NCI-H2107 (cell line): ENCODE results near the gene OR4N2.
"Not testable (repeated sequence)": the region's sequence is repeated elsewhere in the genome, so short reads cannot be mapped to it uniquely, and the experiment has no call there.

ENCODE experiments used
- DNase-seq: peaks from one replicate; lab custom pipeline; 2025; lab: John Stamatoyannopoulos, UW

OR4N2 gene, protein sequence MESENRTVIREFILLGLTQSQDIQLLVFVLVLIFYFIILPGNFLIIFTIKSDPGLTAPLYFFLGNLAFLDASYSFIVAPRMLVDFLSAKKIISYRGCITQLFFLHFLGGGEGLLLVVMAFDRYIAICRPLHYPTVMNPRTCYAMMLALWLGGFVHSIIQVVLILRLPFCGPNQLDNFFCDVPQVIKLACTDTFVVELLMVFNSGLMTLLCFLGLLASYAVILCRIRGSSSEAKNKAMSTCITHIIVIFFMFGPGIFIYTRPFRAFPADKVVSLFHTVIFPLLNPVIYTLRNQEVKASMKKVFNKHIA

DNA sequence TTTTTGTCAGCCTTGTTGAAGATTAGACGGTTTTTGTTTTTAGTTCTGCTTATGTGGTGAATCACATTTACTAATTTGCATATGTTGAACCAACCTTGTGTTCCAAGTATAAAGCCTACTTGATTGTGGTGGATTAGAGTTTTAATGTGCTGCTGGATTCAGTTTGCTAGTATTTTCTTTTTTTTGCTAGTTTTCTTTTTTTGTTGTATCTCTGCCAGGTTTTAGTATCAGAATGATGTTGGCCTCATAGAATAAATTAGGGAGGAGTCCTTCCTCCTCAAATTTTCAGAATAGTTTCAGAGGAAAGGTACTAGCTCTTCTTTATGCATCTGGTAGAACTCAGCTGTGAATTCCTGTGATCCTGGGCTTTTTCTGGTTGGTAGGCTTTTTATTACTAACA lies at the start of gene OR4N2:
Gene OR4N2, plus strand, starts transcription at position 301 of the 400 bp plus-strand sequence. CDS start 23,679 bp downstream, outside the sequence.
- not testable (repeated sequence) for DNase-seq

DNA sequence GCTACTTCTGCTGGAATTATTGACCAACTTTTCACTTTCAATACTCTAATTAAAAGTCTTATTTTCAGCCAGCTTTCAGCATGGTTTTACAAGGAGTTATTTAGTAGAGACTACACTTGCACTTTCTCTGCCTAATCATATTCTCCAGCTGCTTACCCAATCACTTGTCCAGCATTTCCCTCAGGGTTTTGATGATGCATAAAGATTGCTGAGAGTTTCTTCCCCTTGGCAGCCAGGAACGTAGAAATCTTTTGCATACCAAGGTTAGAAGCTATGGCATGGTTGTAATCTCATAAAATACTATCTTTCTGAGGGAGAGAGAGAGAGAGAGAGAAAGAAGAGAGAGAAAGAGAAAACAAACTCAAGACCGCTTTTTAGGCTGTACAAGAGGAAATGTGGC lies 49.4 kb upstream of the OR4N2 start:
- no peak for DNase-seq

DNA sequence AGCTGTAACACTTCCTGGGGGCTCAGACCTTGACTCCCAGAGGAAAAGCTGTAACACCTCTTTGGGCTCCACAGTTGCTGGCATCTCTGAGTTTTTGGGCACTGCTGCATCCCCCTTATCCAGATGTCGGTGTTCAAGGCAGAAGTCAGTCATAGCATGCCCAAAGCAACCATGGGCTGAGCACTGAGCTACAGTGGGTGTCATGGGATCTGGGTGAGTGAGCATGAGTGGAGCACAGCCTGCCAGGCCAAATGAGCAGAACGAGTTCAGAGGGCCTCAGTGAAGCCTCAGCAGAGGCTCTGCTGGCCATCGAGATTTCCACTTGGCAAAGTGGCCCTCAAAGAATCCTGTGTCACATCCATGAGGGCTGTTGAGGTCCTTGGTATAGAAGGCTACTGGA lies 32.1 kb upstream of the OR4N2 start:
- not testable (repeated sequence) for DNase-seq

DNA sequence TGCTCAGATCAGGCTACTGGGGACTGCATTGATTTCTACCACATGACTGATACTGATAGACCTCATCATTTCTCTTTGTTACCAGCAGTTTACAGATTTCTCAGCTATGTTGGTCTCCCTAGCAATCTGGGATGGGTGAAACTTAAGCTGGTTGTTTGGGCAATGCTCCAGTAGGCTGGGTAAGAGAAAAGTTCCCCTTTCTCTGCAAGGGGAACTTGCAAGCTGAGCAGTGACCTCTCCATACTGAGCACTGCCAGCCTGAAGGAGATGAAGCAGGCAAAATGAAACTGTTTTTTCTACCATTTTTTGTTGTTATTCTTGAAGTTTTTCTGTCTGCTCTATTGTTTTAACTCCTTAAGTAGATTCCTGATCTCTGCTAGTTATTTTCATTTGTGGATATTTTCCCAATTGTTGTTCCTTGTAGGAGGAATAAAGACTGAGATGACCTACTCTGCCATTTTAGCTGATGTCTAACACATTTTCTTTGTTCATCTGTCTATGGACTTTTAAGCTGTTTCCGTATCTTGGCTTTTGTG lies 31.6 kb upstream of the OR4N2 start:
- DNase-seq: no peak

DNA sequence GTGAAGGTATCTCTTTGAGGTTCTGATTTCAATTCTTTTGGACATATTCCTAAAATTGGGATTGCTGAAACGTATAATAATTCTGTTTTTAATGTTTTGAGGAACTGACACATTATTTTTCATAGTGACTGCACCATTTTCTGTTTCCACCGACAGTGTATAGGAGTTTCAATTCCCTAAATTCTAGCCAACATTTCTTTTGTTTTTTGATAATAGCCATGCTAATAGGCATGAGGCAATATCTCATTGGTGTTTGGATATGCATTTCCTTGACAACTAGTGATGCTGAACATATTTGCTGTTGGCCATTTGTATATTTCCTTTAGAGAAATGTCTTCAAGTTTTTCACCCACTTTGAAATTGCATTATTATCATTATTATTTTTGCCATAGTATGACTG lies 31.1 kb upstream of the OR4N2 start:
- DNase-seq: not testable (repeated sequence)

DNA sequence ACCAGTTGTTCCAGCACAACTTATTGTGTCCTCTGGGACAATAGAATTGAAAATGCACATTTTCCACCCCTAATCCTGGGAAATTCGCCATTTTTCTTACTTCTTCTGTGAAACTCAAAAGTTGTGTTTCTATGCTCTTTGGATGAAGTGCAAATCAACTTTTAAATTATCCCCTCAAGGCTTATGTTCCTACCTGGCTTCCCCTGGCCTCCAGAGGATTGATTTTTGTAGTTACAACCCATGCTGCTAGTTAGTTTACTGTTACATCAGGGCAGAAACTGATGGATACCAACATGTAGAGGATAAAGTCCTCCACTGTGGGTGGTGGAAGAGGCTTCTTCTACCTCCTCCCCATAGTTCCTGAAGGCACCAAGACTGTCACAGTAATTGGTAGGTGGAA lies 30.4 kb upstream of the OR4N2 start, which contains the start of gene OR4M1:
Gene OR4M1, plus strand, starts transcription at position 301 of the 400 bp plus-strand sequence. CDS start 6,819 bp downstream, outside the sequence.
- DNase-seq: not testable (repeated sequence)

DNA sequence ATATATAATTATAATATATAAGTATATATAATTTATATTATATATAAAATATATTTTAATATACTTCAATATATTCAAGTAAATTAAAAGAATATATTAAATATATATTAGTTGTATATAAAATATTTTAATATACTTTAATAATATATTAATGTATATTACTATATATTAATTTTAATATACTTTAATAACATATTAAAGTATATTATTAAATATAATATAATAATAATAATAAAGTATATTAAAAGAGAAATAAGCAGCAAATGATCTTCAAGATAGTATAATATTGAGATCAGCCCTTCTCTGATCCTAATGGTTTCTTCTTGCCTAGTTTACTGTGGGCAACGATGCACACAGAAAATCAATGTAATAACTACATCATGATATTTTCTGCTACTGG lies 28.0 kb upstream of the OR4N2 start:
- no peak for DNase-seq

DNA sequence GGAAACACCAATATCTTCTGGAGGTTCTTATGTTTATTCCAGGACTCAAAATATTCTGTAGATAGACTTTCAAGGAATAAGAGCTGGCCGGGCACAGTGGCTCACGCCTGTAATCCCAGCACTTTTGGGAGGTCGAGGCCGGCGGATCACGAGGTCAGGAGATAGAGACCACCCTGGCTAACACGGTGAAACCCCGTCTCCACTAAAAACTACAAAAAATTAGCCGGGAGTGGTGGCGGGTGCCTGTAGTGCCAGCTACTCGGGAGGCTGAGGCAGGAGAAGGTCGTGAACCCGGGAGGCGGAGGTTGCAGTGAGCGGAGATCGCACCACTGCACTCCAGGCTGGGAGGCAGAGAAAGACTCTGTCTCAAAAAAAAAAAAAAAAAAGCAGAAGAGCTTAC lies 17.7 kb upstream of the OR4N2 start:
- DNase-seq: not testable (repeated sequence)

DNA sequence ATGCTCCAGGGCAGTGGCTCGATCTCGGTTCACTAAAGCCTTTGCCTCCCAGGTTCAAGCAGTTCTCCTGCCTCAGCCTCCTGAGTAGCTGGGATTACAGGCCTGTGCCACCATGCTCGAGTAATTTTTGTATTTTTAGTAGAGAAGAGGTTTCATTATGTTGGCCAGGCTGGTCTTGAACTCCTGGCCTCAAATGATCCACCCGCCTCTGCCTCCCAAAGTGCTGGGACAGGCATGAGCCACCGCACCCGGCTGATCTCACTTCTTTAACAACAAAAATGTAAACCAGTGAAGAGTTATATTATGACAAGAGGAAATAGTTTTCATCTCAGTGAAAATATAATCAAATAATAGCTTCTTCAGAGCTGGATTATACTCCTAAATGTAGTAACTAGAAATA lies 16.3 kb upstream of the OR4N2 start:
- DNase-seq: not testable (repeated sequence)

DNA sequence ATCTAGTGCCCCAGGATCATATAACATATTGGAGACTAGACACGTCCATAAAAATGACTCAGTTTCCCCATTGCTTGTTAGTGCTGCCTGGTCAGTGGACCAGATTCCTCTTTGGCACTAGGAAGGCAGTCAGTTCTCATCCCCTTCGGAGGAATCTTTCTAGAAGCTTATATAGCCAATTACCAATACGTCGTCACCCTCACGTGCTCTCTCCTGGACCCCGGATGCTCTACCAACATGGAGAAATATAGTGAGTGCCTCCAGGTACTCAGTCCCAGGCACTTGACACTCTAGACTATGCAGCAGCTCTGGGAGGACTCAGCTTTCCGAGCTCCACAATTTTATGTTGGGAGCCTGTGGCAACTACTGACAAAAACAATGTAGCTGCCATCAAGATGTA lies 15.4 kb upstream of the OR4N2 start:
- not testable (repeated sequence) for DNase-seq

DNA sequence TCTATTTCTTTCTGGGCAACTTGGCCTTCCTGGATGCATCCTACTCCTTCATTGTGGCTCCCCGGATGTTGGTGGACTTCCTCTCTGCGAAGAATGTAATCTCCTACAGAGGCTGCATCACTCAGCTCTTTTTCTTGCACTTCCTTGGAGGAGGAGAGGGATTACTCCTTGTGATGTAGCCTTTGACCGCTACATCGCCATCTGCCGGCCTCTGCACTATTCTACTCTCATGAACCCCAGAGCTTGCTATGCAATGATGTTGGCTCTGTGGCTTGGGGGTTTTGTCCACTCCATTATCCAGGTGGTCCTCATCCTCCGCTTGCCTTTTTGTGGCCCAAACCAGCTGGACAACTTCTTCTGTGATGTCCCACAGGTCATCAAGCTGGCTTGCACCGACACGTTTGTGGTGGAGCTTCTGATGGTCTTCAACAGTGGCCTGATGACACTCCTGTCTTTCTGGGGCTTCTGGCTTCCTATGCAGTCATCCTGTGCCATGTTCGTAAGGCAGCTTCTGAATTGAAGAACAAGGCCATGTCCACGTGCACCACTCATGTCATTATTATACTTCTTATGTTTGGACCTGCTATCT lies 7.0 kb upstream of the OR4N2 start:
- DNase-seq: not testable (repeated sequence)

DNA sequence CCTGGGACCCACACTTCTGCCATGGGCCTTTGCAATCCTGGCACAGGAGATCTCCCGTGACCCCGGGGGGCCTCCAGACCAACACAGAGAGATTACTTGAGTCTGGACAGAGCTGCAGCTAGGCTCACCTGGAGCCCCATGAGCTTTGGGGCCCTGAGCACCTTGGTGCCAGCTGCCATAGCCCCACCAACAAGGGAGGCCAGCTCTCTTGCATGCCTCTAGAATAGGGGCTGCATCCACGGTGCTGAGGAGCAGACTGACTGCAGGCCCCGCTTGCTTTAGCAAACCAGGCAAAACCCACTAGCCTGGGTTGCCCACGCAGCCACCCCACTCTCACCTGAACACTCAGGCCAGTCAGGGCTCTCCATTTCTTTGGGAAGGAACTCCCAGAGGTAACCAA lies 3.7 kb upstream of the OR4N2 start:
- no peak for DNase-seq

DNA sequence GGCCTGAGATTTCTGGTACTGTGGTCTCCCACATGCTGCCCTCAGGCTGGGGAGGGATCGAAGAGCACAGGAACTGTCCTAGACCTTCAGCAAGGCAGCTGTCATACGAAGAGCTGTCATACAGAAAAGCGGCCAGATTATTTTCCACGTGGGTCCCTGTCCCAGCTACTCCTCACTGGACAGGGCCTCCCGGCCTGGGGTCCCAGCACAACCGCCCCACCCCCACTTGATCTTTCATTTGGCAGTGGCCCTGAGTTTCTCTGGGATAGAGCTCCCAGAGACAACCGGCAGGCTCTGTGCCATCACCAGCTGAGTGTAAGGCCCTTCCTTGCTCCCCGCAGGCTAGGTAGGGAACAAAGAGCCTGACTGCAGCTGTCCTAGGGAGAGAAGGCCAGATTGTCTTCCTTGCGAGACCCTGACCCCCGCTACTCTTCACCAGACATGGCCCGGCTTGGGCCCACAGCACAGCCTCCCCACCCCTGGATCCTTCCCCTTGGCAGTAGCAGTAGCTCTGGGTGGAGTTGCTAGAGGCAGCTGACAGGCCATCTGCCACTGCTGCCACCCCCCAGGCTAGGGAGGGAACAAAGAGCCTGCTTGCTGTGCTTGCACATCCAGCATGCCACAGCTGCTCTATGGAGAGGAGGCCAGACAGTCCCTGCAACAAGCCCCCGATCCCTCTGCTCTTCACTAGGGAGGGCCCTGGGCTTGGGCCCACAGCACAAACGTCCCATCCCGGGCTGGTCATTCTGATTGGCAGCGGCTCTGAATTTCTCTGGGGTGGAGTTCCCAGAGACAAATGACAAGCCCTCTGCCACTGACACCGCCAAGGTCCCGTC lies 3.1 kb upstream of the OR4N2 start:
- no peak for DNase-seq

DNA sequence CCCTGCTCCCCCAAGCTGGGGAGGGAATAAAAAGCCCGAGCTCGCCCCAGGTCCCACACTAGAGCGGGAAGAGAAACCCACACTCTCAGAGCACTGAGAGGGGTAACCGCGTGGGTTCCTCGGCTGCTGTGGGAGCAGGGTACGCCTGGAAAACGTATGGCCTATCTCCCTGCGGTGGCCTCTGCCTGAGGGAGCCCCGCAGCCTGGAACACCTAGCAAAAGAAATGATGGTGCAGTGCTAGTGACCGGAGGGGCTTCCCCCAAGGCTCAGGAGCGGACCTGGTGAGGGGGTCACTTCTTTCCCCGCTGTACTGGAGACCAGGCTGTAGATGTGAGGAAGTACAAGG lies 2.5 kb upstream of the OR4N2 start:
- no peak for DNase-seq

DNA sequence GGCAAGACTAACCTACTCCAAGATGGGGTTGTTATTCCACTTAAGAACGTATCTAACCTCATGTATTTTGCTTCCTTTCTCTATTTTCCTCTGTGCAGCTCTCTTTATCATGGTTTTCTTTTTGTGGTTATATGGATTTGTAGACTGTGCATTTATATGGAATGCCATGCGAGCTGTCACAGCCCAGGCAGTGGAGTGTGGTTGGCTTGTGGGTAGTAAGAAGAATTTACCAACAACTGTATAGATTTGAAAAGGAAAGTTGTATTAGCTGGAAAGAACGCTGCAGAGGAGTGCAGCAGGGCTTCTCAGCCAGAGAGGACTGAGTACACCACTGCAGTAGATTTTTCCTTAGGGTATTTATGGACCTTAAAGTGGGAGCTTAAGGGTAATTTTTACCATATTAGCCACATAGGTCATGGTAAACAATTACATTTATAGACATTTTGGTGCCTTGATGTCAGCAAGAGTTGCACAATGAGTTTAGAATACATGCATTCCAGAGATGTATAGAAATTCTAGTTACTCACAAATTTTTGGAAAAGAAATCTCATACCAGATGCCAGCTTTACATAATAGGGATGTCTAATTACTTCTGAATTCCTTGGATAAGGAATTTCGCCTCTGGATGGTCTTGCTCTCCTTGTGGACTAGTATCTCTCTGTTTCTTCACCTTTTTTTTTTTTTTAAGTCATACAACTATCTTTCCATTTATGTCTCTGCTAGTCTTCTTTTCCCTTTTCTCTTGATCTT lies 9.8 kb downstream of the OR4N2 start:
- DNase-seq: not testable (repeated sequence)

DNA sequence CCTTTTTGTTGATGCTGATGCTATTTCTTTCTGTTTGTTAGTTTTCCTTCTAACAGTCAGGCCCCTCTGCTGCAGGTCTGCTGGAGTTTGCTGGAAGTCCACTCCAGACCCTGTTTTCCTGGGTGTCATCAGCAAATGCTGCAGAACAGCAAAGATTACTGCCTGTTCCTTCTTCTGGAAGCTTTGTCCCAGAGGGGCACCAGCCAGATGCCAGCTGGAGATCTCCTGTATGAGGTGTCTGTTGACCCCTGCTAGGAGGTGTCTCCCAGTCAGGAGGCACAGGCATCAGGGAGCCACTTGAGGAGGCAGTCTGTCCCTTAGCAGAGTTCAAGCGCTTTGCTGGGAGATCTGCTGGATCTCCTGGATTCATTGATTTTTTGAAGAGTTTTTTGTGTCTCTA lies 16.3 kb downstream of the OR4N2 start:
- DNase-seq: not testable (repeated sequence)

DNA sequence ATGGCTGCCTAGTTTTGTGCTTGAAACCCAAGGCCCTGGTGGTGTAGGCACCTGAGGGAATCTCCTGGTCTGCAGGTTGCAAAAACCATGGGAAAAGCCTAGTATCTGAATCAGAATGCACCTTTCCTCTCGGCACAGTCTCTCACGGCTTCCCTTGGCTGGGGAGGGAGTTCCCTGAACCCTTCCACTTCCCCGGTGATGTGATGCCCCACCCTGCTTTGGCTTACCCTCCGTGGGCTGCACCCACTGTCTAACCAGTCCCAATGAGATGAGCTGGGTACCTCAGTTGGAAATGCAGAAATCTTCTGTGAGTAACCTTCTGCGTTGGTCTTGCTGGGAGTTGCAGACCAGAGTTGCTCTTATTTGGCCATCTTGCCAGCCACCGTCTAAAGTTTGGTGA lies 17.4 kb downstream of the OR4N2 start:
- DNase-seq: not testable (repeated sequence)

DNA sequence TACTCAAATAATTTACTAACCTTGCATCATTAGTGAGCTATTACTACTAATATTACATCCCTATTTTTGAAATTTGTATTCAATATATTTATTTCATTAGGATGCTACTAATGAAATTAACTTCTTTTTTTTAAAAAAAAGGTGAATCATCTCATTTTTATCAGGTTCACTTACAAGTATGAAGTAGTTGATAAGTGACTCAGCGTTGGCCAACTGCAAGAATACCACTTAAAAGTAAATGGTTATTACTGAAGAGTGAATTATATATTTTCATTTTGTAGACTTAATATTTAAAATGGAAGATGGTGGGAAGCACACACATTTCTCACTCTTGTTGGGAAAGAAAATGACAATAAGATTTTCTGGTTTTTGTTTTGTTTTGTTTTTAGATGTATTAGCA lies 19.6 kb downstream of the OR4N2 start:
- no peak for DNase-seq

DNA sequence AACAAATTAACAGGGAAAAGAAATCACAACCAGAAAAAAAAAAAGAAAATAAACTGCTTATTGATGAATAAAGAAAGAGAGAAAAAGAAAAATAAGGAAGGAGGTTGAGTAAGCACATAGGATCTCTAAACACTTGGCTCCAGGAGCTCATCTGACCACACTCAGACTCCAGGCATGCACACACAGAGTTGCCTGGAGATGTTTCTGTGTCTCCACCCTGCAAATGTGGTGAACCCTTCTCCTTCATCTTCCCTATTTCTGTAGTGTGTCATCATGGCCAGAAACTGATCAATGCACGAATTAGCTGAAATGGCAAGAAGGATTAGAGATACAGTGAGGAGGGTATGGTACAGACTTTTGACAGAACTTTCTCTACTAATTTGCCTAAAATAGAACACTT lies 20.2 kb downstream of the OR4N2 start:
- DNase-seq: no peak

DNA sequence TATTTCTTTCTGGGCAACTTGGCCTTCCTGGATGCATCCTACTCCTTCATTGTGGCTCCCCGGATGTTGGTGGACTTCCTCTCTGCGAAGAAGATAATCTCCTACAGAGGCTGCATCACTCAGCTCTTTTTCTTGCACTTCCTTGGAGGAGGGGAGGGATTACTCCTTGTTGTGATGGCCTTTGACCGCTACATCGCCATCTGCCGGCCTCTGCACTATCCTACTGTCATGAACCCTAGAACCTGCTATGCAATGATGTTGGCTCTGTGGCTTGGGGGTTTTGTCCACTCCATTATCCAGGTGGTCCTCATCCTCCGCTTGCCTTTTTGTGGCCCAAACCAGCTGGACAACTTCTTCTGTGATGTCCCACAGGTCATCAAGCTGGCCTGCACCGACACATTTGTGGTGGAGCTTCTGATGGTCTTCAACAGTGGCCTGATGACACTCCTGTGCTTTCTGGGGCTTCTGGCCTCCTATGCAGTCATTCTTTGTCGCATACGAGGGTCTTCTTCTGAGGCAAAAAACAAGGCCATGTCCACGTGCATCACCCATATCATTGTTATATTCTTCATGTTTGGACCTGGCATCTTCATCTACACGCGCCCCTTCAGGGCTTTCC lies 24.2 kb downstream of the OR4N2 start:
- DNase-seq: not testable (repeated sequence)

DNA sequence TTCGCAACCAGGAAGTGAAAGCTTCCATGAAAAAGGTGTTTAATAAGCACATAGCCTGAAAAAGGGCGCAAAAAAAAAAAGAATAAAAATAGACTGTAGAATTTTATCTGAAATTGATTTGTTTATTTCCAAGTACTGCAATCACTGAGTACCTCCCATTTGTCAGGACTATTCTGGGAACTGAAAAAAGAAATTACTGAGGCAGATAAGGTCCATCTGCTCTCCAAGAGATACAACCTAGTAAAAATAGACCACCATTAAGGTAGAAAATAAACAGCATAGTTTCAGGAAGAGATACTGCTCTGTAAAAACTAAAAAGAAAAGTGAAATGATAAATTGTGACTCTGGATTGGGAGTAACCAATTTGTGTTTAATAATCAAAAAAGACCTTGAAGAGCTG lies 24.7 kb downstream of the OR4N2 start:
- DNase-seq: no peak
